ENCODE results near the gene CTNNBL1.

Gene CTNNBL1

DNA sequence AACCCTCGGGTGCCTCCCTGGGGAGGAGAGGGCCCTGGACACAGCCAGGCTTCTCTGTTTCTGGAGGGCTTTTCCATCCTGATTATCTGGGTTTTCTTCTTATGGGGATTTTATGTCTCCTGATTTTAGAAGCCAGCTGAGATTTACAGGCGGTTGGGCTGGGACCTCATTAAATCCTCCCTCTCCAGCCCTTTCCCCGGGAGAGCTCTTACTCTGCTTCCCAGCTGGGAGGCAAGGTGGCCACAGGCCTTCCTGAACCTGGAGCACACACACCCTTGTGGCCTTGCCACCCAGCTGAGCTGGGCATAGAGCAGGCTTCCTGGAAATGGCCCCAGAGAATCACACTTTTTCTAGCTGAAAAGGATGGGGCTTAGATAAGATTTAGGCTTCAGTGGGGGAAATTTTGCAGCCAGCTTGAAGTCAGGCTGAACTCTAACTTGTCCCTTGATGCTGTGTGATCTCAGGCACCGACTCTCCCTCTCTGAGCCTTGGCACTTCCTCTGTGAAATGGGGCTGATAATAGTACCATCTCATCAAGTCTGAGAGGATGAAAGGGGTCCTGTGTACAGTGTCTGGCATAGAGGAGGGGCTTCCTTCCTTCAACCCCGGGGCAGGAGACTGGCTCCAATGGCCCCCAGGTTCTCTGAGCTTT lies 225.7 kb downstream of the CTNNBL1 start:
- DNase-seq (ENCODE audit: low read depth), result no peak

DNA sequence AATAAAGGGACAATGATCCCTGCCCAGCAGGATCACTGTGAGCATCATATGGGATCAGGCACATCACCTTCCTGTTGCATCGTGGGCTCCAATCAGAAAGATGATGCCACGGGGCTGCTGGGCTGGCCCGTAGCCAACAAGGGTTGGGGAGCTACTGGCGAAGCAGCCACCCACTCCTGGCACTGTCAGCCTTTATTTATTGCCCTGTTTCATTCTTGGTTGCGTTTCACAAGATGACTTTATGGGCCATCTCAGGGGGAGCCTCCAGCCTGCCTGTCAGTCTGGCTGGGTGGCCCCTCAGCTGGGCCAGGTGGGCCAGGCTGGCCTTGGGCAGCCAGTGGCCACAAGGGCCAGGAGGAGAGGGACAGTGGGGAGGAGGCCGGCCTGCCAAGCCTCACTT lies 226.4 kb downstream of the CTNNBL1 start:
- no peak for DNase-seq (ENCODE audit: low read depth)

- no peak for DNase-seq (ENCODE audit: low read depth)
Measured at GRCh38 chr20:37920679-37921322, 227.0 kb downstream of the CTNNBL1 start.

DNA sequence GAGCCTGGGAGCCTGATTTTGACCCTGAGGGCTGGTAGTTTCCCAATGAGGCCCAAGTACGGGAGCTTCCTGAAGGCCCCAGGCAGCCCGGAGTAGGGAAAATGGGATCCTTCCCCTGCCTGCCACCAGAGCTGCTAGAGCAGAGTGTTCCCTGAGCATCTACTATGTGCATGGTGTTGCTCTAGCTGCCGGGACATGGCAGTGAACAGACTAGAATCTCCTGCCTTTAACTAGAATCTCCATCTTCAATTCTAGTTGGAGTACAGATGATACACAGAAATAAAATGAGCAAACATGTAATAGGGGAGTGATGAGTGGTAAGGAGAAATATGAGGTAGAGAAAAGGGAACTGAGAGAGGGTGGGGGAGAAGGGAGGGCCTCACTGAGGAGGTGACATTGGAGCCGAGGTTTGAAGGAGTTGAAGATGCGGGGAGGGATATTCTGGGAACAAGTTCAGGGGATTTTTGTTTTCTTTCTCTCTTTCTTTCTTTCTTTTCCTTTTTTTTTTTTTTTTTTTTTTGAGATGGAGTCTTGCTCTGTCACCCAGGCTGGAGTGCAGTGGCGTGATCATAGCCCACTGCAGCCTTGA lies 227.6 kb downstream of the CTNNBL1 start:
- DNase-seq (ENCODE audit: low read depth), result no peak

Data from HS-5 (cell line).